ENCODE measurements around the gene TRAF6. TPM values are rescaled to one million over a fixed set of nuclear protein-coding genes. Genes with fewer than 3 reads are reported as not detected.

Gene TRAF6
- total and polyA plus RNA-seq, 2 experiments from 2014 or later, result 9.5 to 12.7 TPM

GRCh38 chr11:36438126-36438525 is 71.9 kb downstream of the TRAF6 start:
- Histone ChIP-seq H3K27me3 (no peaks in the 10 kb centered on the region), H3K4me2 (no peak overlapping the region), H2AFZ (no peak overlapping the region), H3K36me3 (replicated peaks; ENCODE audit: insufficient read depth, low read depth) (no peaks in the 10 kb centered on the region), H3K79me2 (no peaks in the 10 kb centered on the region), H3K9me2 (replicated peaks; ENCODE audit: insufficient read depth) (no peaks in the 10 kb centered on the region), H3K27ac (no peak overlapping the region), H3K4me1 (ENCODE audit: insufficient read depth) (no peaks in the 10 kb centered on the region), H4K20me1 (ENCODE audit: insufficient read depth, poor library complexity, severe bottlenecking) (no peaks in the 10 kb centered on the region), H3K9me3 (ENCODE audit: low read depth) (no peaks in the 10 kb centered on the region), H3K4me3 (no peak overlapping the region)
- TF ChIP-seq EZH2phosphoT487 (IDR thresholded peaks at IDR 0.05; ENCODE audit: low read depth, severe bottlenecking, unreplicated experiment), result no peak
- no peak for TF ChIP-seq CTCF (IDR thresholded peaks at IDR 0.05; ENCODE audit: poor library complexity)
- no peak for TF ChIP-seq EZH2 (IDR thresholded peaks at IDR 0.05; ENCODE audit: borderline replicate concordance)
- WGBS (ENCODE audit: low lambda C conversion rate, missing lambda C conversion rate), result 94% methylated on average over 5 of the region's 5 CpGs
- DNase-seq (ENCODE audit: low spot score), result no peak

DNA sequence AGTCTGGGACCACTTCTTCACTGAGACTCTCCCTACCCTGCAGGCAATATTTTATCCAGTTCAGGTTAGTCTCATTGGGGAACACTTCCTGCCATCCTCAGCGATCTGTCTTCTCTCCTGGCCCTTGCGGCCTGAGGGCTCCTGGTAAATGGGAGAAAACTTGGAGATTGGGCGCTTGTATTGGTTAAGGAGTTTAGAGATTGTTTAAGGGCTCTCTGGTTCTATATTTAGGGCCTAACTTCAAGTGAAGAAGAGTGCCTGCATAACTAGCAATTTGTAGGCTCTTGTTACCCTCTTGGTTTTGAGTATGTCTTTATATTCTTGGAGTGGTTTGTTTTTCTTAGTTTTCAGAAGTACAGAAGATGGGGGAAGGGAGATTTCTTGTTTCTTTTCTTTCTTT is 72.7 kb downstream of the TRAF6 start:
- H4K20me1 ChIP-seq (ENCODE audit: insufficient read depth, poor library complexity, severe bottlenecking), result no peaks in the 10 kb centered on the region
- no peak overlapping the region for H2AFZ ChIP-seq
- no peak overlapping the region for H3K27ac ChIP-seq
- 86% methylated on average over 3 of the region's 3 CpGs for WGBS (ENCODE audit: low lambda C conversion rate, missing lambda C conversion rate)
- H3K4me2 ChIP-seq, result no peak overlapping the region
- H3K4me1 ChIP-seq (ENCODE audit: insufficient read depth), result peaks cover 2% of the 10 kb centered on the region
- no peaks in the 10 kb centered on the region for H3K27me3 ChIP-seq
- no peaks in the 10 kb centered on the region for H3K36me3 ChIP-seq (replicated peaks; ENCODE audit: insufficient read depth, low read depth)
- no peak for DNase-seq (ENCODE audit: low spot score)
- H3K4me3 ChIP-seq, result no peak overlapping the region
- H3K9me2 ChIP-seq (replicated peaks; ENCODE audit: insufficient read depth), result no peaks in the 10 kb centered on the region
- TF ChIP-seq EZH2 (IDR thresholded peaks at IDR 0.05; ENCODE audit: borderline replicate concordance) (no peak), CTCF (IDR thresholded peaks at IDR 0.05; ENCODE audit: poor library complexity) (no peak), EZH2phosphoT487 (IDR thresholded peaks at IDR 0.05; ENCODE audit: low read depth, severe bottlenecking, unreplicated experiment) (no peak)
- H3K79me2 ChIP-seq, result no peaks in the 10 kb centered on the region
- H3K9me3 ChIP-seq (ENCODE audit: low read depth), result no peaks in the 10 kb centered on the region

Small RNAs within 50 kb of the gene (small RNA-seq; reads per million reads assigned to genes)
- gene AC061999.1, result not detected

Other genes with a start within 250 kb of the TRAF6 start
- gene COMMD9, start 220.8 kb downstream of the TRAF6 start, total RNA-seq, result 50.3 and 55.4 TPM in 2 replicates
- gene COMMD9, start 220.8 kb downstream of the TRAF6 start, polyA plus RNA-seq, result 95.3 and 96.9 TPM in 2 replicates
- 4.5 and 7.5 TPM in 2 replicates for gene PRR5L, start 214.0 kb downstream of the TRAF6 start, total RNA-seq
- 0.99 and 3.1 TPM in 2 replicates for gene PRR5L, start 214.0 kb downstream of the TRAF6 start, polyA plus RNA-seq
- gene RAG1, start 57.7 kb upstream of the TRAF6 start, total RNA-seq, result 1.2 and 1.5 TPM in 2 replicates
- gene RAG1, start 57.7 kb upstream of the TRAF6 start, polyA plus RNA-seq, result 1.0 and 1.1 TPM in 2 replicates
- 34.1 and 40.3 TPM in 2 replicates for gene IFTAP, start 84.2 kb upstream of the TRAF6 start, total RNA-seq
- gene IFTAP, start 84.2 kb upstream of the TRAF6 start, polyA plus RNA-seq, result 17.8 and 19.4 TPM in 2 replicates
- gene RAG2, start 88.0 kb upstream of the TRAF6 start, total RNA-seq, result not detected in 2 replicates
- gene RAG2, start 88.0 kb upstream of the TRAF6 start, polyA plus RNA-seq, result not detected in 2 replicates

Data from hepatocyte (in vitro differentiated cells).